PC-9 (cell line): Measurements from ENCODE around the gene BCL6.

Experiments
- CTCF ChIP-seq: fragments of 200-600 bp; sonication (generic); conservative IDR thresholded peaks from 2 replicates; pipeline ENCODE4 v1.6.1; 2017; ENCODE audit warnings: mixed run types, antibody characterized with exemption, mild to moderate bottlenecking, moderate library complexity
- EZH2 ChIP-seq: fragments of 200-600 bp; sonication (generic); IDR thresholded peaks from 2 replicates; pipeline ENCODE4 v1.8.0; 2017; ENCODE audit warnings: antibody characterized with exemption, low read depth

DNA sequence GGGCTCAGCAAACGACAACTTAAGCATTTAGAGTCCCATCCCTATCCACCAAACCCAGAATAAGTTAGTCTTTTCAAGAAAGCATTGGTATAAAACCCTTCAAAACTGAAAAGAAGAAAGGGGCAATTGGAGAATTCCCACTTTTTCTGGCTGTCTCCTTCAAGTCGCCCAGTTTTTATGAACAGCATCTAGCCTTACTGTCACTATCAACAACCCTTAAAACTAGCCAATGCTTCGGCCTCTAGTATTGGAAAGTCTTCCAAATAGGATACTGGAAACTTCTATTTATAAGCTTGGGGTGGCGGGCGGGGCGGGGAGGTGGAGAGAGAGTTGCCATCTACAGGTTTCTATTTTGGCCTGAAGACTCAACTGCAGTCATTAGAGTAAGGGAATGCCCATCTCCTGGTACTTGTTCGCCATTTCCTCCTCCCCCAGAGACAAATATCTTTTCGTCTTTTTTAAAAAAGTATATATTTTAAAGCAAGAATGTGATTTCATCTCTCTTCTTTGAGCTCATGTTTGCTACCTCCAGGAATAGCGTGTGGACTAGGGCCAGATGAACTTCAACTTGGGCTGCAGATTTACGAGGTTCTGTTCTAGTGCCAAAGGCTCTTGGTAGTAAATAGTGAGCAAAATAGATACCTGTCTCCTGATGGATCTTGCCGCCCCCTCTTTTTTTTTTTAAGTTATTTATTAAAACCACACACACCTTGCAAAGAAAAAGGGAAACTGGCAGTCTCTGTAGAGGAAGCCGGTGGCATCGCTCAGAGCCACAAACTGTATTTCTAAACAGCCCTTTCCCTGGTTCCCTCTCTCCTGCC is 2.7 kb downstream of the BCL6 start:
- TF ChIP-seq CTCF: peak; percentile 30; the same call in 1 of the 2 replicates
- TF ChIP-seq EZH2: no peak
